CD4-positive, alpha-beta memory T cell (primary cell): Measurements from ENCODE around the gene RTN1. TPM values are rescaled to one million over a fixed set of nuclear protein-coding genes. Genes with fewer than 3 reads are reported as not detected.

ENCODE experiments used
- CTCF ChIA-PET: fragments of 350-600 bp; sonication (Branson Sonifier 250); formaldehyde crosslinking; loops from one replicate; lab custom pipeline; 2021; ENCODE audit warnings: inconsistent platforms; ENCODE audit not compliant: partially characterized antibody; lab: Charles Lee
- POLR2A ChIA-PET: fragments of 350-600 bp; sonication (Branson Sonifier 250); formaldehyde crosslinking; loops from one replicate; lab custom pipeline; 2021; ENCODE audit not compliant: partially characterized antibody; lab: Charles Lee
- DNase-seq, 5 donors: peaks; one replicate each; pipeline versions ENCODE4 v3.0.0 to v3.0.0-alpha.2; 2020 to 2022; ENCODE audit warnings: mixed read lengths in 1 of 5
- H3K27ac ChIP-seq: one replicate; pipeline ENCODE4 v1.7.0; 2013; ENCODE audit warnings: low read depth, low read length
- H3K27me3 ChIP-seq: 2 replicates; pipeline ENCODE4 v1.7.0; 2013; ENCODE audit warnings: mild to moderate bottlenecking, low read length, moderate library complexity; ENCODE audit not compliant: insufficient read depth
- H3K36me3 ChIP-seq: 2 replicates; pipeline ENCODE4 v1.7.0; 2013; ENCODE audit warnings: mild to moderate bottlenecking, low read length, moderate library complexity; ENCODE audit not compliant: insufficient read depth
- H3K4me1 ChIP-seq: 2 replicates; pipeline ENCODE4 v1.7.0; 2013; ENCODE audit warnings: mild to moderate bottlenecking, low read length, moderate library complexity; ENCODE audit not compliant: insufficient read depth
- H3K4me3 ChIP-seq, 2 donors: one replicate each; pipeline ENCODE4 v1.7.0; 2013; ENCODE audit warnings: low read length in 2 of 2, mild to moderate bottlenecking in 1 of 2
- H3K9me3 ChIP-seq, 2 donors: one replicate each; pipeline ENCODE4 v1.7.0; 2013; ENCODE audit warnings: low read length in 2 of 2, control low read depth in 1 of 2; ENCODE audit not compliant: control insufficient read depth in 1 of 2
- H3K27ac Mint-ChIP-seq, 7 donors: one replicate each; pipeline ENCODE4 v1.8.0; 2020 to 2021; ENCODE audit warnings: mixed read lengths in 7 of 7, mild to moderate bottlenecking in 6 of 7, inconsistent platforms in 3 of 7, moderate library complexity in 3 of 7
- H3K27me3 Mint-ChIP-seq, 2 donors: one replicate each; pipeline ENCODE4 v1.8.0; 2020 to 2021; ENCODE audit warnings: mixed read lengths in 2 of 2
- H3K36me3 Mint-ChIP-seq, 2 donors: one replicate each; pipeline ENCODE4 v1.8.0; 2020 to 2021; ENCODE audit warnings: mixed read lengths in 2 of 2, inconsistent platforms in 1 of 2, mild to moderate bottlenecking in 1 of 2
- H3K4me1 Mint-ChIP-seq, 4 donors: one replicate each; pipeline ENCODE4 v1.8.0; 2020 to 2021; ENCODE audit warnings: mixed read lengths in 4 of 4, mild to moderate bottlenecking in 1 of 4
- H3K4me3 Mint-ChIP-seq, 8 donors: one replicate each; pipeline ENCODE4 v1.8.0; 2020 to 2021; ENCODE audit warnings: mixed read lengths in 8 of 8, mild to moderate bottlenecking in 7 of 8, moderate library complexity in 6 of 8, inconsistent platforms in 3 of 8
- H3K9me3 Mint-ChIP-seq, 8 donors: one replicate each; pipeline ENCODE4 v1.8.0; 2020 to 2021; ENCODE audit warnings: mixed read lengths in 8 of 8, mild to moderate bottlenecking in 5 of 8, inconsistent platforms in 3 of 8, moderate library complexity in 1 of 8
- intact Hi-C: fragments of 100-400 bp; cut with micrococcal nuclease; formaldehyde crosslinking; loops from one replicate; pipeline ENCODE4 v1.15.1; 2023
- polyA plus RNA-seq, 2 donors: library from polyadenylated mRNA; unstranded; fragments of 300-500 nt; fragmentation: Illumina TruSeq; gene quantifications; one replicate each; pipeline ENCODE4 v1.2.3, GENCODE V29; 2021
- total RNA-seq, 2 experiments: library from RNA; stranded (reverse); gene quantifications; one replicate each; pipeline ENCODE4 v1.2.3, GENCODE V29; 2021

Gene RTN1
- total and polyA plus RNA-seq, 4 experiments from 2014 or later = 0.39 TPM; not detected in 3

GRCh38 chr14:59836116-59836515 is 34.5 kb downstream of the RTN1 start:
- no peaks in the 10 kb centered on the region for H3K9me3 ChIP-seq
- no peaks in the 10 kb centered on the region for H3K4me1 ChIP-seq
- no peak overlapping the region for H3K27ac ChIP-seq
- Mint-ChIP-seq H3K27me3 (peaks cover 10 to 16% of the 10 kb centered on the region in 2 donors), H3K4me1 (no peaks in the 10 kb centered on the region), H3K9me3 (no peaks in the 10 kb centered on the region), H3K27ac (no peak overlapping the region), H3K4me3 (no peak overlapping the region), H3K36me3 (no peaks in the 10 kb centered on the region)
- no peak overlapping the region for H3K4me3 ChIP-seq
- CTCF ChIA-PET = no interaction called here
- no peak for DNase-seq
- H3K27me3 ChIP-seq = no peaks in the 10 kb centered on the region
- intact Hi-C loops = no loop called here
- POLR2A ChIA-PET = no interaction called here
- no peaks in the 10 kb centered on the region for H3K36me3 ChIP-seq

- Mint-ChIP-seq H3K27ac (no peak overlapping the region), H3K4me1 (no peaks in the 10 kb centered on the region), H3K9me3 (peaks cover 0 to 2% (median 0%) of the 10 kb centered on the region in 8 donors), H3K36me3 (no peaks in the 10 kb centered on the region), H3K27me3 (peaks cover 15 to 16% of the 10 kb centered on the region in 2 donors), H3K4me3 (no peak overlapping the region)
- Histone ChIP-seq H3K36me3 (no peaks in the 10 kb centered on the region), H3K27ac (no peak overlapping the region), H3K4me1 (no peaks in the 10 kb centered on the region), H3K27me3 (no peaks in the 10 kb centered on the region), H3K4me3 (no peak overlapping the region), H3K9me3 (no peaks in the 10 kb centered on the region)
- CTCF ChIA-PET = no interaction called here
- intact Hi-C loops = no loop called here
- POLR2A ChIA-PET = no interaction called here
- no peak for DNase-seq
Observed at GRCh38 chr14:59832653-59833294, 37.8 kb downstream of the RTN1 start.

- no peaks in the 10 kb centered on the region for H3K9me3 ChIP-seq
- Mint-ChIP-seq H3K36me3 (no peaks in the 10 kb centered on the region), H3K9me3 (peaks cover 0 to 2% (median 0%) of the 10 kb centered on the region in 8 donors), H3K4me1 (no peaks in the 10 kb centered on the region), H3K27ac (no peak overlapping the region), H3K27me3 (peaks cover 14% of the 10 kb centered on the region in 2 donors), H3K4me3 (no peak overlapping the region)
- no peaks in the 10 kb centered on the region for H3K4me1 ChIP-seq
- H3K27ac ChIP-seq = no peak overlapping the region
- ChIA-PET CTCF (no interaction called here), POLR2A (no interaction called here)
- no peaks in the 10 kb centered on the region for H3K36me3 ChIP-seq
- no peak overlapping the region for H3K4me3 ChIP-seq
- intact Hi-C loops = no loop called here
- H3K27me3 ChIP-seq = no peaks in the 10 kb centered on the region
- DNase-seq = no peak
Observed at GRCh38 chr14:59831121-59831730, 39.4 kb downstream of the RTN1 start.

GRCh38 chr14:59830338-59830734 is 40.2 kb downstream of the RTN1 start:
- H3K27me3 Mint-ChIP-seq = peaks cover 12 to 13% of the 10 kb centered on the region in 2 donors
- no peak overlapping the region for H3K27ac ChIP-seq

GRCh38 chr14:59829469-59830337 is 40.9 kb downstream of the RTN1 start:
- Mint-ChIP-seq H3K36me3 (no peaks in the 10 kb centered on the region), H3K27ac (no peak overlapping the region), H3K9me3 (peaks cover 0 to 2% (median 0%) of the 10 kb centered on the region in 8 donors), H3K4me3 (no peak overlapping the region), H3K27me3 (peaks cover 12 to 13% of the 10 kb centered on the region in 2 donors), H3K4me1 (no peaks in the 10 kb centered on the region)
- H3K4me1 ChIP-seq = no peaks in the 10 kb centered on the region
- no peak for DNase-seq
- ChIA-PET CTCF (no interaction called here), POLR2A (no interaction called here)
- intact Hi-C loops = no loop called here
- no peak overlapping the region for H3K27ac ChIP-seq
- no peaks in the 10 kb centered on the region for H3K36me3 ChIP-seq
- H3K27me3 ChIP-seq = no peaks in the 10 kb centered on the region
- no peaks in the 10 kb centered on the region for H3K9me3 ChIP-seq
- no peak overlapping the region for H3K4me3 ChIP-seq

More at GRCh38 chr14:59830338-59830734, 40.2 kb downstream of the RTN1 start:
- Mint-ChIP-seq H3K36me3 (no peaks in the 10 kb centered on the region), H3K4me1 (no peaks in the 10 kb centered on the region), H3K27ac (no peak overlapping the region), H3K9me3 (peaks cover 0 to 2% (median 0%) of the 10 kb centered on the region in 8 donors), H3K4me3 (no peak overlapping the region)
- no peaks in the 10 kb centered on the region for H3K36me3 ChIP-seq
- DNase-seq = no peak
- no peak overlapping the region for H3K4me3 ChIP-seq
- ChIA-PET CTCF (no interaction called here), POLR2A (no interaction called here)
- intact Hi-C loops = no loop called here
- no peaks in the 10 kb centered on the region for H3K9me3 ChIP-seq
- no peaks in the 10 kb centered on the region for H3K27me3 ChIP-seq
- H3K4me1 ChIP-seq = no peaks in the 10 kb centered on the region

GRCh38 chr14:59828276-59828675 is 42.3 kb downstream of the RTN1 start:
- H3K9me3 Mint-ChIP-seq = peaks cover 0 to 2% (median 0%) of the 10 kb centered on the region in 8 donors
- no peak overlapping the region for H3K27ac ChIP-seq
- H3K9me3 ChIP-seq = no peaks in the 10 kb centered on the region
- H3K27me3 ChIP-seq = no peaks in the 10 kb centered on the region
- H3K4me3 ChIP-seq = no peak overlapping the region
- H3K4me3 Mint-ChIP-seq = no peak overlapping the region
- no peaks in the 10 kb centered on the region for H3K36me3 ChIP-seq
- no peaks in the 10 kb centered on the region for H3K36me3 Mint-ChIP-seq
- no peak for DNase-seq
- H3K27me3 Mint-ChIP-seq = peaks cover 13 to 14% of the 10 kb centered on the region in 2 donors
- ChIA-PET POLR2A (no interaction called here), CTCF (no interaction called here)
- no peak overlapping the region for H3K27ac Mint-ChIP-seq
- H3K4me1 ChIP-seq = no peaks in the 10 kb centered on the region
- no peaks in the 10 kb centered on the region for H3K4me1 Mint-ChIP-seq
- intact Hi-C loops = no loop called here

GRCh38 chr14:59827401-59827800 is 43.2 kb downstream of the RTN1 start:
- Histone ChIP-seq H3K27ac (no peak overlapping the region), H3K36me3 (no peaks in the 10 kb centered on the region), H3K27me3 (no peaks in the 10 kb centered on the region), H3K4me3 (no peak overlapping the region), H3K9me3 (no peaks in the 10 kb centered on the region), H3K4me1 (no peaks in the 10 kb centered on the region)
- peaks cover 0 to 2% (median 0%) of the 10 kb centered on the region in 8 donors for H3K9me3 Mint-ChIP-seq
- H3K27ac Mint-ChIP-seq = no peak overlapping the region
- no peaks in the 10 kb centered on the region for H3K4me1 Mint-ChIP-seq
- H3K36me3 Mint-ChIP-seq = no peaks in the 10 kb centered on the region
- H3K4me3 Mint-ChIP-seq = no peak overlapping the region
- intact Hi-C loops = no loop called here
- H3K27me3 Mint-ChIP-seq = peaks cover 9 to 12% of the 10 kb centered on the region in 2 donors
- ChIA-PET POLR2A (no interaction called here), CTCF (no interaction called here)
- DNase-seq = no peak
